GM18907 (cell line): ENCODE data around the gene AGBL4.

Source experiments
- ATAC-seq: cut with Tn5 transposase; IDR thresholded peaks from one replicate; pipeline ENCODE4 v1.9.1; 2021; ENCODE audit warnings: mild to moderate bottlenecking, moderate library complexity; ENCODE audit not compliant: unreplicated experiment

AGBL4 gene

GRCh38 chr1:48916130-48917069 lies 1107.4 kb downstream of the AGBL4 start:
- ATAC-seq: no peak

GRCh38 chr1:48908606-48909005 lies 1115.1 kb downstream of the AGBL4 start:
- ATAC-seq: no peak

- no peak for ATAC-seq
These were observed 1117.0 kb downstream of the AGBL4 start for GRCh38 chr1:48906729-48907128.

GRCh38 chr1:48906164-48906563 lies 1117.6 kb downstream of the AGBL4 start:
- ATAC-seq: no peak

- no peak for ATAC-seq
These were observed 1120.5 kb downstream of the AGBL4 start for GRCh38 chr1:48903291-48903690.

- ATAC-seq: no peak
These were observed 1124.9 kb downstream of the AGBL4 start for GRCh38 chr1:48898894-48899293.

GRCh38 chr1:48889615-48890014 lies 1134.1 kb downstream of the AGBL4 start:
- no peak for ATAC-seq

GRCh38 chr1:48889082-48889481 lies 1134.7 kb downstream of the AGBL4 start:
- ATAC-seq: no peak

- ATAC-seq: no peak
These were observed 1136.0 kb downstream of the AGBL4 start for GRCh38 chr1:48887796-48888195.

GRCh38 chr1:48882020-48882419 lies 1141.7 kb downstream of the AGBL4 start:
- no peak for ATAC-seq

GRCh38 chr1:48878191-48878940 lies 1145.4 kb downstream of the AGBL4 start:
- ATAC-seq: no peak

- no peak for ATAC-seq
These were observed 1147.4 kb downstream of the AGBL4 start for GRCh38 chr1:48876330-48876785.

GRCh38 chr1:48875552-48876329 lies 1148.0 kb downstream of the AGBL4 start:
- ATAC-seq: no peak

- ATAC-seq: no peak
These were observed 1149.8 kb downstream of the AGBL4 start for GRCh38 chr1:48873944-48874343.

- peak; percentile 73 for ATAC-seq
These were observed 1153.2 kb downstream of the AGBL4 start for GRCh38 chr1:48870596-48870995.

GRCh38 chr1:48869116-48869893 lies 1154.4 kb downstream of the AGBL4 start:
- ATAC-seq: no peak

- no peak for ATAC-seq
These were observed 1158.8 kb downstream of the AGBL4 start for GRCh38 chr1:48864913-48865312.

GRCh38 chr1:48859456-48859855 lies 1164.3 kb downstream of the AGBL4 start:
- ATAC-seq: no peak

GRCh38 chr1:48858200-48858920 lies 1165.4 kb downstream of the AGBL4 start:
- no peak for ATAC-seq

- no peak for ATAC-seq
These were observed 1170.7 kb downstream of the AGBL4 start for GRCh38 chr1:48853006-48853405.
